HepG2 (cell line): Measurements from ENCODE around the gene SEPHS2. TPM values are rescaled to one million over a fixed set of nuclear protein-coding genes. Genes with fewer than 3 reads are reported as not detected.

Experiments used
- FOSL2 ChIP-seq: sonication (generic); formaldehyde crosslinking; IDR thresholded peaks from 2 replicates; pipeline ENCODE4 v1.4.0; 2020; ENCODE audit warnings: missing genetic modification reagents
- PPARG ChIP-seq: conservative IDR thresholded peaks from 2 replicates; pipeline ENCODE4 v1.6.1; 2016; ENCODE audit warnings: missing biosample characterization, missing genetic modification reagents
- RXRB ChIP-seq: IDR thresholded peaks from 2 replicates; pipeline ENCODE4 v1.6.1; 2016; ENCODE audit warnings: borderline replicate concordance, missing genetic modification reagents, missing compliant biosample characterization
- TBX2 ChIP-seq: sonication (generic); formaldehyde crosslinking; IDR thresholded peaks from 2 replicates; pipeline ENCODE4 v1.5.0; 2020; ENCODE audit warnings: missing genetic modification reagents, mild to moderate bottlenecking, borderline replicate concordance
- ZEB1 ChIP-seq: IDR thresholded peaks from 2 replicates; pipeline ENCODE4 v1.6.1; 2012; ENCODE audit warnings: mild to moderate bottlenecking, low read depth, inconsistent platforms; ENCODE audit not compliant: insufficient replicate concordance
- ZNF430 ChIP-seq: sonication (generic); formaldehyde crosslinking; IDR thresholded peaks from 2 replicates; pipeline ENCODE4 v1.9.0; 2021; ENCODE audit warnings: mild to moderate bottlenecking, missing genetic modification reagents
- polyA plus RNA-seq, 8 experiments: library from polyadenylated mRNA; depleted of rRNA in 3 of 8; stranded (reverse) in 7 of 8; unstranded in 1 of 8; fragments of >200 nt; fragmentation: Illumina TruSeq in 4 of 8; extraction: Trizol in 4 of 8; gene quantifications; 2 replicates each; pipeline versions ENCODE4 v1.2.1 to v1.2.3, GENCODE V29; 2011 to 2016; ENCODE audit warnings: low read depth in 4 of 8, missing spikeins in 1 of 8, mixed read lengths in 1 of 8; ENCODE audit not compliant: insufficient read depth in 1 of 8
- total RNA-seq, 5 experiments: library from RNA; depleted of rRNA; stranded (reverse); fragments of >200 nt; fragmentation: Illumina TruSeq; extraction: Trizol; gene quantifications; 2 replicates each; pipeline ENCODE4 v1.2.3, GENCODE V29; 2016; ENCODE audit warnings: low read depth in 1 of 5
- TF ChIP-seq, protein P1 (sequence below): IDR thresholded peaks from 2 replicates; pipeline ENCODE4 v1.6.1; 2016; ENCODE audit warnings: low read depth, missing genetic modification reagents, missing compliant biosample characterization
- TF ChIP-seq, protein P2 (sequence below): IDR thresholded peaks from 2 replicates; pipeline ENCODE4 v1.6.1; 2016; ENCODE audit warnings: mild to moderate bottlenecking
- TF ChIP-seq, protein P3 (sequence below): conservative IDR thresholded peaks from 2 replicates; pipeline ENCODE4 v1.6.1; 2018; ENCODE audit warnings: missing genetic modification reagents
- TF ChIP-seq, protein P4 (sequence below): sonication (generic); formaldehyde crosslinking; IDR thresholded peaks from 2 replicates; pipeline ENCODE4 v1.8.1; 2023; ENCODE audit warnings: mild to moderate bottlenecking, missing genetic modification reagents
- TF ChIP-seq, protein P5 (sequence below): sonication (generic); formaldehyde crosslinking; IDR thresholded peaks from 2 replicates; pipeline ENCODE4 v1.4.0; 2020; ENCODE audit warnings: mild to moderate bottlenecking, missing genetic modification reagents, borderline replicate concordance
- TF ChIP-seq, protein P6 (sequence below): sonication (generic); formaldehyde crosslinking; IDR thresholded peaks from 2 replicates; pipeline ENCODE4 v1.5.0; 2020; ENCODE audit warnings: missing genetic modification reagents

The SEPHS2 gene
- total and polyA plus RNA-seq, 2 of the 13 experiments (the other 11 are each of a cell fraction or from before 2014, with no cell fraction given), result 20.7 to 127 TPM

DNA sequence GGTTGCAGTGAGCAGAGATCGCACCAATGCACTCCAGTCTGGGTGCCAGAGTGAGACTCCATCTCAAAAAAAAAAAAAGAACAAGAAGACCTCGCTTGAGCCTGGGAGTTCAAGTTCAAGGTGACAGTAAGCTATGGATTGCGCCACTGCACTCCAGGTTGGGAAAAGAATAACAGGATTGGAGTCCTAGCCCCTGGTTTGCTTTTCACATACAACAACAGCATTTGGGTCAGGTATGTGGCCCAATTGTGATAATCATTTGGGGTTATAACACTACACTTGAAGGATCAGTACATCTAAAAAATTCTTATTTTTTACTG lies 3.4 kb upstream of the SEPHS2 start (continued):
- TF ChIP-seq, protein P1, sequence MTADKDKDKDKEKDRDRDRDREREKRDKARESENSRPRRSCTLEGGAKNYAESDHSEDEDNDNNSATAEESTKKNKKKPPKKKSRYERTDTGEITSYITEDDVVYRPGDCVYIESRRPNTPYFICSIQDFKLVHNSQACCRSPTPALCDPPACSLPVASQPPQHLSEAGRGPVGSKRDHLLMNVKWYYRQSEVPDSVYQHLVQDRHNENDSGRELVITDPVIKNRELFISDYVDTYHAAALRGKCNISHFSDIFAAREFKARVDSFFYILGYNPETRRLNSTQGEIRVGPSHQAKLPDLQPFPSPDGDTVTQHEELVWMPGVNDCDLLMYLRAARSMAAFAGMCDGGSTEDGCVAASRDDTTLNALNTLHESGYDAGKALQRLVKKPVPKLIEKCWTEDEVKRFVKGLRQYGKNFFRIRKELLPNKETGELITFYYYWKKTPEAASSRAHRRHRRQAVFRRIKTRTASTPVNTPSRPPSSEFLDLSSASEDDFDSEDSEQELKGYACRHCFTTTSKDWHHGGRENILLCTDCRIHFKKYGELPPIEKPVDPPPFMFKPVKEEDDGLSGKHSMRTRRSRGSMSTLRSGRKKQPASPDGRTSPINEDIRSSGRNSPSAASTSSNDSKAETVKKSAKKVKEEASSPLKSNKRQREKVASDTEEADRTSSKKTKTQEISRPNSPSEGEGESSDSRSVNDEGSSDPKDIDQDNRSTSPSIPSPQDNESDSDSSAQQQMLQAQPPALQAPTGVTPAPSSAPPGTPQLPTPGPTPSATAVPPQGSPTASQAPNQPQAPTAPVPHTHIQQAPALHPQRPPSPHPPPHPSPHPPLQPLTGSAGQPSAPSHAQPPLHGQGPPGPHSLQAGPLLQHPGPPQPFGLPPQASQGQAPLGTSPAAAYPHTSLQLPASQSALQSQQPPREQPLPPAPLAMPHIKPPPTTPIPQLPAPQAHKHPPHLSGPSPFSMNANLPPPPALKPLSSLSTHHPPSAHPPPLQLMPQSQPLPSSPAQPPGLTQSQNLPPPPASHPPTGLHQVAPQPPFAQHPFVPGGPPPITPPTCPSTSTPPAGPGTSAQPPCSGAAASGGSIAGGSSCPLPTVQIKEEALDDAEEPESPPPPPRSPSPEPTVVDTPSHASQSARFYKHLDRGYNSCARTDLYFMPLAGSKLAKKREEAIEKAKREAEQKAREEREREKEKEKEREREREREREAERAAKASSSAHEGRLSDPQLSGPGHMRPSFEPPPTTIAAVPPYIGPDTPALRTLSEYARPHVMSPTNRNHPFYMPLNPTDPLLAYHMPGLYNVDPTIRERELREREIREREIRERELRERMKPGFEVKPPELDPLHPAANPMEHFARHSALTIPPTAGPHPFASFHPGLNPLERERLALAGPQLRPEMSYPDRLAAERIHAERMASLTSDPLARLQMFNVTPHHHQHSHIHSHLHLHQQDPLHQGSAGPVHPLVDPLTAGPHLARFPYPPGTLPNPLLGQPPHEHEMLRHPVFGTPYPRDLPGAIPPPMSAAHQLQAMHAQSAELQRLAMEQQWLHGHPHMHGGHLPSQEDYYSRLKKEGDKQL, result peak; percentile 57; the same call in 1 of the 2 replicates
- TF ChIP-seq ZEB1 (no peak), RXRB (peak; percentile 96), TBX2 (peak; percentile 67), FOSL2 (CRISPR knock-in tag) (peak; percentile 43), ZNF430 (CRISPR knock-in tag) (0 out of 2 replicates have a peak, but pooled peaks have one; percentile 49), PPARG (CRISPR knock-in tag) (peak; percentile 59; the same call in 1 of the 2 replicates)
- TF ChIP-seq, protein P2, sequence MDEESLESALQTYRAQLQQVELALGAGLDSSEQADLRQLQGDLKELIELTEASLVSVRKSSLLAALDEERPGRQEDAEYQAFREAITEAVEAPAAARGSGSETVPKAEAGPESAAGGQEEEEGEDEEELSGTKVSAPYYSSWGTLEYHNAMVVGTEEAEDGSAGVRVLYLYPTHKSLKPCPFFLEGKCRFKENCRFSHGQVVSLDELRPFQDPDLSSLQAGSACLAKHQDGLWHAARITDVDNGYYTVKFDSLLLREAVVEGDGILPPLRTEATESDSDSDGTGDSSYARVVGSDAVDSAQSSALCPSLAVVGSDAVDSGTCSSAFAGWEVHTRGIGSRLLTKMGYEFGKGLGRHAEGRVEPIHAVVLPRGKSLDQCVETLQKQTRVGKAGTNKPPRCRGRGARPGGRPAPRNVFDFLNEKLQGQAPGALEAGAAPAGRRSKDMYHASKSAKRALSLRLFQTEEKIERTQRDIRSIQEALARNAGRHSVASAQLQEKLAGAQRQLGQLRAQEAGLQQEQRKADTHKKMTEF (CRISPR knock-in tag), result 0 out of 2 replicates have a peak, but pooled peaks have one; percentile 40
- TF ChIP-seq, protein P3, sequence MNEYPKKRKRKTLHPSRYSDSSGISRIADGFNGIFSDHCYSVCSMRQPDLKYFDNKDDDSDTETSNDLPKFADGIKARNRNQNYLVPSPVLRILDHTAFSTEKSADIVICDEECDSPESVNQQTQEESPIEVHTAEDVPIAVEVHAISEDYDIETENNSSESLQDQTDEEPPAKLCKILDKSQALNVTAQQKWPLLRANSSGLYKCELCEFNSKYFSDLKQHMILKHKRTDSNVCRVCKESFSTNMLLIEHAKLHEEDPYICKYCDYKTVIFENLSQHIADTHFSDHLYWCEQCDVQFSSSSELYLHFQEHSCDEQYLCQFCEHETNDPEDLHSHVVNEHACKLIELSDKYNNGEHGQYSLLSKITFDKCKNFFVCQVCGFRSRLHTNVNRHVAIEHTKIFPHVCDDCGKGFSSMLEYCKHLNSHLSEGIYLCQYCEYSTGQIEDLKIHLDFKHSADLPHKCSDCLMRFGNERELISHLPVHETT (CRISPR knock-in tag), result peak; percentile 59; the same call in 1 of the 2 replicates
- TF ChIP-seq, protein P4, sequence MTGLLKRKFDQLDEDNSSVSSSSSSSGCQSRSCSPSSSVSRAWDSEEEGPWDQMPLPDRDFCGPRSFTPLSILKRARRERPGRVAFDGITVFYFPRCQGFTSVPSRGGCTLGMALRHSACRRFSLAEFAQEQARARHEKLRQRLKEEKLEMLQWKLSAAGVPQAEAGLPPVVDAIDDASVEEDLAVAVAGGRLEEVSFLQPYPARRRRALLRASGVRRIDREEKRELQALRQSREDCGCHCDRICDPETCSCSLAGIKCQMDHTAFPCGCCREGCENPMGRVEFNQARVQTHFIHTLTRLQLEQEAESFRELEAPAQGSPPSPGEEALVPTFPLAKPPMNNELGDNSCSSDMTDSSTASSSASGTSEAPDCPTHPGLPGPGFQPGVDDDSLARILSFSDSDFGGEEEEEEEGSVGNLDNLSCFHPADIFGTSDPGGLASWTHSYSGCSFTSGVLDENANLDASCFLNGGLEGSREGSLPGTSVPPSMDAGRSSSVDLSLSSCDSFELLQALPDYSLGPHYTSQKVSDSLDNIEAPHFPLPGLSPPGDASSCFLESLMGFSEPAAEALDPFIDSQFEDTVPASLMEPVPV, result no peak
- TF ChIP-seq, protein P5, sequence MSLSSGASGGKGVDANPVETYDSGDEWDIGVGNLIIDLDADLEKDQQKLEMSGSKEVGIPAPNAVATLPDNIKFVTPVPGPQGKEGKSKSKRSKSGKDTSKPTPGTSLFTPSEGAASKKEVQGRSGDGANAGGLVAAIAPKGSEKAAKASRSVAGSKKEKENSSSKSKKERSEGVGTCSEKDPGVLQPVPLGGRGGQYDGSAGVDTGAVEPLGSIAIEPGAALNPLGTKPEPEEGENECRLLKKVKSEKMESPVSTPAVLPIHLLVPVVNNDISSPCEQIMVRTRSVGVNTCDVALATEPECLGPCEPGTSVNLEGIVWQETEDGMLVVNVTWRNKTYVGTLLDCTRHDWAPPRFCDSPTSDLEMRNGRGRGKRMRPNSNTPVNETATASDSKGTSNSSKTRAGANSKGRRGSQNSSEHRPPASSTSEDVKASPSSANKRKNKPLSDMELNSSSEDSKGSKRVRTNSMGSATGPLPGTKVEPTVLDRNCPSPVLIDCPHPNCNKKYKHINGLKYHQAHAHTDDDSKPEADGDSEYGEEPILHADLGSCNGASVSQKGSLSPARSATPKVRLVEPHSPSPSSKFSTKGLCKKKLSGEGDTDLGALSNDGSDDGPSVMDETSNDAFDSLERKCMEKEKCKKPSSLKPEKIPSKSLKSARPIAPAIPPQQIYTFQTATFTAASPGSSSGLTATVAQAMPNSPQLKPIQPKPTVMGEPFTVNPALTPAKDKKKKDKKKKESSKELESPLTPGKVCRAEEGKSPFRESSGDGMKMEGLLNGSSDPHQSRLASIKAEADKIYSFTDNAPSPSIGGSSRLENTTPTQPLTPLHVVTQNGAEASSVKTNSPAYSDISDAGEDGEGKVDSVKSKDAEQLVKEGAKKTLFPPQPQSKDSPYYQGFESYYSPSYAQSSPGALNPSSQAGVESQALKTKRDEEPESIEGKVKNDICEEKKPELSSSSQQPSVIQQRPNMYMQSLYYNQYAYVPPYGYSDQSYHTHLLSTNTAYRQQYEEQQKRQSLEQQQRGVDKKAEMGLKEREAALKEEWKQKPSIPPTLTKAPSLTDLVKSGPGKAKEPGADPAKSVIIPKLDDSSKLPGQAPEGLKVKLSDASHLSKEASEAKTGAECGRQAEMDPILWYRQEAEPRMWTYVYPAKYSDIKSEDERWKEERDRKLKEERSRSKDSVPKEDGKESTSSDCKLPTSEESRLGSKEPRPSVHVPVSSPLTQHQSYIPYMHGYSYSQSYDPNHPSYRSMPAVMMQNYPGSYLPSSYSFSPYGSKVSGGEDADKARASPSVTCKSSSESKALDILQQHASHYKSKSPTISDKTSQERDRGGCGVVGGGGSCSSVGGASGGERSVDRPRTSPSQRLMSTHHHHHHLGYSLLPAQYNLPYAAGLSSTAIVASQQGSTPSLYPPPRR, result peak; percentile 76; the same call in 1 of the 2 replicates
- TF ChIP-seq, protein P6, sequence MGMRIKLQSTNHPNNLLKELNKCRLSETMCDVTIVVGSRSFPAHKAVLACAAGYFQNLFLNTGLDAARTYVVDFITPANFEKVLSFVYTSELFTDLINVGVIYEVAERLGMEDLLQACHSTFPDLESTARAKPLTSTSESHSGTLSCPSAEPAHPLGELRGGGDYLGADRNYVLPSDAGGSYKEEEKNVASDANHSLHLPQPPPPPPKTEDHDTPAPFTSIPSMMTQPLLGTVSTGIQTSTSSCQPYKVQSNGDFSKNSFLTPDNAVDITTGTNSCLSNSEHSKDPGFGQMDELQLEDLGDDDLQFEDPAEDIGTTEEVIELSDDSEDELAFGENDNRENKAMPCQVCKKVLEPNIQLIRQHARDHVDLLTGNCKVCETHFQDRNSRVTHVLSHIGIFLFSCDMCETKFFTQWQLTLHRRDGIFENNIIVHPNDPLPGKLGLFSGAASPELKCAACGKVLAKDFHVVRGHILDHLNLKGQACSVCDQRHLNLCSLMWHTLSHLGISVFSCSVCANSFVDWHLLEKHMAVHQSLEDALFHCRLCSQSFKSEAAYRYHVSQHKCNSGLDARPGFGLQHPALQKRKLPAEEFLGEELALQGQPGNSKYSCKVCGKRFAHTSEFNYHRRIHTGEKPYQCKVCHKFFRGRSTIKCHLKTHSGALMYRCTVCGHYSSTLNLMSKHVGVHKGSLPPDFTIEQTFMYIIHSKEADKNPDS, result no peak
